Thyroid gland (tissue), 4 donors: Measurements from ENCODE around the gene MARK4.

Experiments
- CTCF ChIP-seq, 6 experiments: fragments of 200-600 bp in 3 of 6; fragments of 450-650 bp in 3 of 6; sonication (generic) in 3 of 6; IDR thresholded peaks; one replicate each; pipeline ENCODE4 v1.5.1; 2016 to 2019; ENCODE audit warnings: antibody characterized with exemption in 6 of 6, mild to moderate bottlenecking in 2 of 6, inconsistent platforms in 1 of 6, moderate library complexity in 1 of 6
- POLR2A ChIP-seq, 2 donors: fragments of 450-650 bp; IDR thresholded peaks; one replicate each; pipeline ENCODE4 v1.6.1; 2017; ENCODE audit warnings: antibody characterized with exemption in 2 of 2, mild to moderate bottlenecking in 2 of 2, moderate library complexity in 1 of 2

GRCh38 chr19:45306040-45306439 lies 55.0 kb downstream of the MARK4 start:
- no peak for TF ChIP-seq CTCF (IDR thresholded peaks at IDR 0.05)
- TF ChIP-seq POLR2A (IDR thresholded peaks at IDR 0.05), result no peak
